H1 (cell line): Measurements from ENCODE around the gene IFT20. TPM values are rescaled to one million over a fixed set of nuclear protein-coding genes. Genes with fewer than 3 reads are reported as not detected.

Experiments used
- CTCF ChIA-PET: fragments of 300-600 bp; sonication (Branson Sonifier 250); formaldehyde crosslinking; loops from one replicate; lab custom pipeline; 2021; ENCODE audit not compliant: partially characterized antibody; lab: Charles Lee
- POLR2A ChIA-PET: fragments of 300-600 bp; sonication (Branson Sonifier 250); formaldehyde crosslinking; loops from one replicate; lab custom pipeline; 2021; ENCODE audit warnings: inconsistent platforms; ENCODE audit not compliant: partially characterized antibody; lab: Charles Lee
- DNase-seq, 2 experiments: peaks; one replicate each; pipeline versions ENCODE4 v3.0.0 to v3.0.0-alpha.2; 2010 to 2022; ENCODE audit warnings: low spot score in 2 of 2, low read depth in 1 of 2, mixed read lengths in 1 of 2
- FAIRE-seq: peaks from 2 replicates; lab custom pipeline; 2011; peaks lifted over from hg19 to GRCh38; lab: Jason Lieb, UNC
- H2AFZ ChIP-seq: 2 replicates; pipeline ENCODE4 v1.8.1; 2012; ENCODE audit warnings: low read length, inconsistent platforms
- H2AK5ac ChIP-seq: 2 replicates; pipeline ENCODE4 v1.6.1; 2013; ENCODE audit warnings: low read depth, low read length
- H2BK120ac ChIP-seq: replicated peaks from 2 replicates; pipeline ENCODE3; 2013; ENCODE audit warnings: low read depth, low read length, inconsistent platforms
- H2BK12ac ChIP-seq: 2 replicates; pipeline ENCODE4 v1.6.1; 2013; ENCODE audit warnings: low read depth, low read length
- H2BK15ac ChIP-seq: 2 replicates; pipeline ENCODE4 v1.6.1; 2013; ENCODE audit warnings: low read length
- H2BK20ac ChIP-seq: 2 replicates; pipeline ENCODE4 v1.6.1; 2013; ENCODE audit warnings: low read length
- H2BK5ac ChIP-seq: 2 replicates; pipeline ENCODE4 v1.6.1; 2013; ENCODE audit warnings: low read depth, low read length
- H3K14ac ChIP-seq: 2 replicates; pipeline ENCODE4 v1.6.1; 2013; ENCODE audit warnings: inconsistent platforms; ENCODE audit not compliant: insufficient read length
- H3K18ac ChIP-seq: 2 replicates; pipeline ENCODE4 v1.6.1; 2013; ENCODE audit warnings: low read length; ENCODE audit errors: extremely low read depth
- H3K23ac ChIP-seq: 2 replicates; pipeline ENCODE4 v1.6.1; 2013; ENCODE audit warnings: inconsistent platforms; ENCODE audit not compliant: insufficient read length
- H3K23me2 ChIP-seq: 2 replicates; pipeline ENCODE4 v1.6.1; 2013; ENCODE audit warnings: low read depth, low read length
- H3K27ac ChIP-seq: 2 replicates; pipeline ENCODE4 v1.6.1; 2011; ENCODE audit warnings: low read depth, low read length, inconsistent platforms
- H3K27me3 ChIP-seq, 4 experiments: replicated peaks in 1 of 4; 1 replicate in 1 of 4; 2 replicates in 3 of 4; pipeline versions ENCODE4 v1.6.1 to v1.8.1; 2011 to 2013; ENCODE audit warnings: low read length in 3 of 4, mild to moderate bottlenecking in 3 of 4, inconsistent platforms in 2 of 4, mixed read lengths in 2 of 4, moderate library complexity in 1 of 4; ENCODE audit not compliant: control insufficient read depth in 3 of 4, insufficient read depth in 3 of 4; ENCODE audit errors: extremely low read depth in 1 of 4
- H3K36me3 ChIP-seq, 4 experiments: 2 replicates each; pipeline versions ENCODE4 v1.6.1 to v1.8.1; 2011 to 2013; ENCODE audit warnings: mild to moderate bottlenecking in 4 of 4, low read length in 3 of 4, moderate library complexity in 2 of 4, control low read depth in 1 of 4, inconsistent platforms in 1 of 4; ENCODE audit not compliant: insufficient read depth in 4 of 4, control insufficient read depth in 2 of 4
- H3K4ac ChIP-seq: replicated peaks from 2 replicates; pipeline ENCODE3; 2013; ENCODE audit warnings: low read length, low read depth, mixed read lengths, inconsistent platforms; ENCODE audit not compliant: insufficient read length
- H3K4me1 ChIP-seq, 4 experiments: replicated peaks in 1 of 4; 1 replicate in 1 of 4; 2 replicates in 3 of 4; pipeline versions ENCODE4 v1.6.1 to v1.8.1; 2011 to 2013; ENCODE audit warnings: low read length in 3 of 4, inconsistent platforms in 2 of 4, mixed read lengths in 1 of 4; ENCODE audit not compliant: insufficient read depth in 4 of 4, control insufficient read depth in 3 of 4
- H3K4me2 ChIP-seq, 2 experiments: 2 replicates each; pipeline versions ENCODE4 v1.6.1 to v1.8.1; 2011 to 2013; ENCODE audit warnings: low read depth in 2 of 2, low read length in 2 of 2, control low read depth in 1 of 2, inconsistent platforms in 1 of 2, mild to moderate bottlenecking in 1 of 2; ENCODE audit not compliant: insufficient read depth in 1 of 2
- H3K4me3 ChIP-seq, 4 experiments: fragments of 200-600, 300-600 bp in 1 of 4; sonication (generic), shearing (Covaris generic), sonication (Bioruptor Twin) in 1 of 4; 2 replicates each; pipeline versions ENCODE4 v1.5.1 to v1.8.1; 2011 to 2016; ENCODE audit warnings: low read length in 4 of 4, low read depth in 3 of 4, control low read depth in 2 of 4, inconsistent platforms in 2 of 4, mild to moderate bottlenecking in 2 of 4, mixed read lengths in 1 of 4, moderate library complexity in 1 of 4; ENCODE audit not compliant: insufficient read depth in 2 of 4; ENCODE audit errors: extremely low read depth in 1 of 4
- H3K56ac ChIP-seq: replicated peaks from 2 replicates; pipeline ENCODE3; 2013; ENCODE audit warnings: low read depth, mild to moderate bottlenecking, mixed read lengths, low read length, inconsistent platforms; ENCODE audit not compliant: insufficient read length
- H3K79me1 ChIP-seq: 2 replicates; pipeline ENCODE4 v1.6.1; 2013; ENCODE audit warnings: low read depth, low read length, control low read depth
- H3K79me2 ChIP-seq, 2 experiments: 2 replicates each; pipeline versions ENCODE4 v1.6.1 to v1.8.1; 2012 to 2013; ENCODE audit warnings: low read length in 2 of 2, mild to moderate bottlenecking in 2 of 2, inconsistent platforms in 1 of 2; ENCODE audit not compliant: insufficient read depth in 2 of 2, control insufficient read depth in 1 of 2
- H3K9ac ChIP-seq, 4 experiments: replicated peaks in 1 of 4; 1 replicate in 1 of 4; 2 replicates in 3 of 4; pipeline versions ENCODE4 v1.6.1 to v1.8.1; 2011 to 2013; ENCODE audit warnings: low read depth in 3 of 4, low read length in 3 of 4, control low read depth in 2 of 4, mild to moderate bottlenecking in 2 of 4, moderate library complexity in 2 of 4, inconsistent platforms in 1 of 4; ENCODE audit errors: extremely low read depth in 1 of 4
- H3K9me3 ChIP-seq, 2 experiments: 2 replicates each; pipeline versions ENCODE4 v1.6.1 to v1.8.1; 2012 to 2013; ENCODE audit warnings: mild to moderate bottlenecking in 2 of 2, moderate library complexity in 2 of 2, control low read depth in 1 of 2, inconsistent platforms in 1 of 2, low read depth in 1 of 2, low read length in 1 of 2, mixed read lengths in 1 of 2; ENCODE audit not compliant: insufficient read depth in 2 of 2
- H4K20me1 ChIP-seq, 2 experiments: replicated peaks in 1 of 2; 2 replicates each; pipeline versions ENCODE3 to v1.8.1; 2011 to 2013; ENCODE audit warnings: inconsistent platforms in 2 of 2, low read length in 2 of 2, mild to moderate bottlenecking in 1 of 2; ENCODE audit not compliant: insufficient read depth in 2 of 2, control insufficient read depth in 1 of 2
- H4K5ac ChIP-seq: 2 replicates; pipeline ENCODE4 v1.6.1; 2013; ENCODE audit warnings: low read length, low read depth, mixed read lengths, inconsistent platforms; ENCODE audit not compliant: insufficient read length
- H4K8ac ChIP-seq: 2 replicates; pipeline ENCODE4 v1.8.0; 2013; ENCODE audit warnings: mild to moderate bottlenecking, moderate library complexity, low read length, inconsistent platforms; ENCODE audit not compliant: insufficient read depth; ENCODE audit errors: extremely low read depth
- H4K91ac ChIP-seq: replicated peaks from 2 replicates; pipeline ENCODE3; 2013; ENCODE audit warnings: low read length, mixed read lengths, inconsistent platforms; ENCODE audit not compliant: insufficient read length
- WGBS, 2 experiments: shearing (Covaris generic) in 1 of 2; methylation state at CpG; one replicate each; pipeline versions ENCODE4 v1.1.6 to v1.1.7; 2013 to 2015; ENCODE audit warnings: low lambda C conversion rate in 2 of 2, mixed read lengths in 2 of 2, inconsistent platforms in 1 of 2, low coverage in 1 of 2, missing lambda C conversion rate in 1 of 2; ENCODE audit not compliant: insufficient replicate concordance in 2 of 2, insufficient coverage in 1 of 2, insufficient read length in 1 of 2; ENCODE audit errors: extremely low coverage in 1 of 2, missing lambda C conversion rate in 1 of 2; 5-methylcytosine and 5-hydroxymethylcytosine counted together
- polyA plus RNA-seq, 7 experiments: library from polyadenylated mRNA; depleted of rRNA in 3 of 7; stranded (reverse) in 5 of 7; unstranded in 2 of 7; fragments of >200 nt in 5 of 7; fragments of 200-250 nt in 2 of 7; gene quantifications; 1 replicate in 5 of 7; 2 replicates in 1 of 7; 4 replicates in 1 of 7; pipeline versions ENCODE4 v1.2.1 to v1.2.3, GENCODE V29; 2011 to 2013; ENCODE audit warnings: missing spikeins in 2 of 7, mixed read lengths in 2 of 7
- total RNA-seq: library from RNA; stranded (reverse); fragmentation: NEBNext Ultra II Directional; extraction: Animal tissue kit (Norgen Biotek cat#: 25700); gene quantifications from 2 replicates; pipeline ENCODE4 v1.2.1, GENCODE V29; 2021

IFT20 gene
- total and polyA plus RNA-seq, 2 of the 8 experiments (the other 6 are each of a cell fraction or from before 2014, with no cell fraction given) = 9.0 to 21.0 TPM

GRCh38 chr17:28357061-28357900 lies 22.0 kb upstream of the IFT20 start, which contains the start of gene POLDIP2:
TSS of gene POLDIP2 (minus strand) at chr17:28357527. CDS start at chr17:28357448, 79 bp downstream.
- peak within 1 kb of the TSS; percentile 97 for H4K8ac ChIP-seq
- H3K79me1 ChIP-seq = peaks cover 4% of the 10 kb centered on the region; the same call in 1 of the 2 replicates
- peaks cover 3 to 13% (median 5%) of the 10 kb centered on the region in 4 experiments; a peak in 6 of 7 replicates for H3K4me1 ChIP-seq
- peaks cover 0 to 2% of the 10 kb centered on the region in 2 experiments for H4K20me1 ChIP-seq
- no peak within 1 kb of the TSS for H2BK12ac ChIP-seq
- ChIA-PET POLR2A (interaction anchor here (0.7 to 10.6 kb wide), 13 partner anchors 11 to 196 kb away, joined by 3 to 103 read pairs (median 5); partner anchors contain the start of genes FOXN1, IFT20, SARM1 and SEBOX), CTCF (interaction anchor here (0.6 to 4.4 kb wide), 10 partner anchors 11 to 735 kb away, joined by 3 to 20 read pairs (median 4); partner anchors contain the start of genes IFT20, SARM1, TNFAIP1 and VTN)
- H2BK5ac ChIP-seq = no peak within 1 kb of the TSS; the same call in 1 of the 2 replicates
- H3K23ac ChIP-seq = no peak within 1 kb of the TSS
- H4K5ac ChIP-seq = peak within 1 kb of the TSS; percentile 28
- WGBS, 2 experiments = 2% methylated on average over 49 of the region's 80 CpGs; no CpG with 5 or more reads in 1 of the 2 experiments
- no peaks in the 10 kb centered on the region for H3K9me3 ChIP-seq
- no peak within 1 kb of the TSS for H2AK5ac ChIP-seq
- H3K14ac ChIP-seq = no peak within 1 kb of the TSS
- no peak within 1 kb of the TSS for H2AFZ ChIP-seq
- no peak within 1 kb of the TSS for H2BK15ac ChIP-seq
- H2BK120ac ChIP-seq = no peak within 1 kb of the TSS
- H3K56ac ChIP-seq = peak within 1 kb of the TSS; percentile 25
- peaks cover 21 to 46% (median 39%) of the 10 kb centered on the region in 4 experiments for H3K36me3 ChIP-seq
- FAIRE-seq = no peak
- H3K79me2 ChIP-seq = peaks cover 0 to 18% of the 10 kb centered on the region in 2 experiments; a peak in 2 of 4 replicates
- DNase-seq = peak; percentile 59 to 94
- H3K4ac ChIP-seq = no peak within 1 kb of the TSS
- H3K18ac ChIP-seq = peak within 1 kb of the TSS; percentile 60; the same call in 1 of the 2 replicates
- H3K27me3 ChIP-seq = no peaks in the 10 kb centered on the region
- peak within 1 kb of the TSS; percentile 82 to 97 (median 86) for H3K4me3 ChIP-seq
- peaks cover 9% of the 10 kb centered on the region for H3K23me2 ChIP-seq
- peak within 1 kb of the TSS; percentile 70 for H3K27ac ChIP-seq
- no peak within 1 kb of the TSS for H4K91ac ChIP-seq
- H3K4me2 ChIP-seq = peak within 1 kb of the TSS; percentile 83 to 96
- peak within 1 kb of the TSS; percentile 85 to 91 (median 88) for H3K9ac ChIP-seq
- H2BK20ac ChIP-seq = no peak within 1 kb of the TSS
